Stimulated activated CD8-positive, alpha-beta memory T cell treated with anti-CD3 and anti-CD28 coated beads, Interleukin-4, amount 100 ng/mL, for 1 hour (primary cell): Measurements from ENCODE around the gene C4B.
"Not testable (repeated sequence)": the region's sequence is repeated elsewhere in the genome, so short reads cannot be mapped to it uniquely, and the experiment has no call there.

Experiments used
- DNase-seq, 2 donors: peaks; one replicate each; pipeline ENCODE4 v3.0.0-alpha.2; 2020; ENCODE audit warnings: low read depth in 2 of 2, low spot score in 1 of 2

The C4B gene

DNA sequence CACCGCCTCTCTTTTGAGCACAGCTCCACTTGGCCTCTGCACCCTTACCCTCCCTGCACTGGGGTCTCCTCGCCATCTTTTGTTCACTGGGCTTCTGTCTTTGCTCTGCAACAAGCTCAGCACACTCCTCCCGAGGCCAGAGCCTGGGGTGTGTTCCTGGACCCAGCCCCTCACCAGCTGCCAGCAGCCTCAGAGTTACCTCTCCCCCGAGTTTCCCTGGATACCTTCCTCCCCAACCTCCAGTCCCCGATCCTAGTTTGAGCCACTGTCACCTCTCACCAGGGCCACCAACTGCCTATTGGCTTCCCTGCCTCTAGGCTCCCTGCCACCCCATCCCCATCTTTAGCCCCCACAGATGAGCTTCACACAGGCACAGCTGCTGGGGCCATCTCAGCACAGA is 36.0 kb downstream of the C4B start:
- no peak for DNase-seq

DNA sequence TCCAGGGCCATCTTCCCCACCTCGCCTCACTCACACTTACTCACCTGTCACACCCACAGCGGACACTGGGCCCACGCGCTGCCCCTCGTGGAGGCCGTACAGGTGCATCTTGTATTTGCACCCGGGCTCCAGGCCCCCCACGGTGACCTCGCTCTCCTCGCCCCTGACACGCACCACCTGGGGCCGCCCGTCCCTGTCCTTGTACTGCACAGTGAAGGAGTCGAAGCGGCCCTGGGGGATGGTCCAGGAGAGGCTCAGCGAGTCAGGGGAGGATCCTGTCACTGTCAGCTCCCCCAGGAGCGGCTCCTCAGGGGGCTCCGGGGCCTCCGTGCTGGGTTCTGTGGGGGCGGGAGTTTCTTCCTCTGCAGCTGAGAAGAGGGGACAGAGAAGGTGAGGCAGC is 38.0 kb downstream of the C4B start:
- DNase-seq, result not testable (repeated sequence)

DNA sequence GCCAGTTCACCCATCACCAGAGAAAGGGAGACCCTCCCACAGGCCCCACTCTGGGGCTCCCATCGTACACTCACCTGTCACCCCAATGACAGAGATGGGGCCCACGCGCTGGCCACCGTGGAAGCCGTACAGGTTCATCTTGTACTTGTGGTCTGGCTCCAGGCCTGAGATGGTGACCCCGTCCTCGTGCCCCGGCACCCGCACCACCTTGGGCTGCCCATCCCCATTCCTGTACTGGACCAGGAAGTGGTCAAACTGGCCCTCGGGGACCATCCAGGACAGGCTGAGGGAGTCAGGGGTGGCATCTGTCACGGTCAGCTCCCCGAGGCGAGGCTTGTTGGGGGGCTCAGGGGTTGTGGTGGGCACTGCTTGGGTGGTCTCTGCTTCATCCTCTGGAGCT is 38.7 kb downstream of the C4B start:
- DNase-seq, result not testable (repeated sequence)

DNA sequence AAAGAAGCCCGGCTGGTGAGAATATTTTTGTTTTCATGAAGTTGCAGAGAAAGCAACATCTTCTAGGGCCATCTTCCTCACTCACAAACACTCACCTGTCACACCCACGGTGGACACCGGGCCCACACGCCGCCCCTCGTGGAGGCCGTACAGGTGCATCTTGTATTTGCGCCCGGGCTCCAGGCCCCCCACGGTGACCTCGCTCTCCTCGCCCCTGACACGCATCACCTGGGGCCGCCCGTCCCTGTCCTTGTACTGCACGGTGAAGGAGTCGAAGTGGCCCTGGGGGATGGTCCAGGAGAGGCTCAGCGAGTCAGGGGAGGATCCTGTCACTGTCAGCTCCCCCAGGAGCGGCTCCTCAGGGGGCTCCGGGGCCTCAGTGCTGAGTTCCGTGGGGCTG is 41.2 kb downstream of the C4B start:
- DNase-seq, result not testable (repeated sequence)

DNA sequence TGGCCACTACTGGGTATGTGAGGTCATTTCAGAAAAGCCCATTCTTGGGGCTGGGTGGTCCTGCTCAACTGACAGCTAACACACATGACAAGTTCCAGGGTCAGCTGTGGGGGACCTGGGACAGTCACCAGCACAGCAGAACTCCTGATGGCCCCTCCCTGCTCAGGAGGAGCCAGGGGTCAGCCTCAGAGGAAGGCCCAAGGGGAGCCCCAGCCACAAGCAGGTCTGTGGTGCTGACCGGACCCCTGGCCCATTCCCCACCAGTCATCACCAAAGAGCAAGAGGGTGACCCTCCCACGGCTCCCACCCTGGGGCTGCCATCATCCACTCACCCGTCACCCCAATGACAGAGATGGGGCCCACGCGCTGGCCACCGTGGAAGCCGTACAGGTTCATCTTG is 41.7 kb downstream of the C4B start:
- no peak for DNase-seq

DNA sequence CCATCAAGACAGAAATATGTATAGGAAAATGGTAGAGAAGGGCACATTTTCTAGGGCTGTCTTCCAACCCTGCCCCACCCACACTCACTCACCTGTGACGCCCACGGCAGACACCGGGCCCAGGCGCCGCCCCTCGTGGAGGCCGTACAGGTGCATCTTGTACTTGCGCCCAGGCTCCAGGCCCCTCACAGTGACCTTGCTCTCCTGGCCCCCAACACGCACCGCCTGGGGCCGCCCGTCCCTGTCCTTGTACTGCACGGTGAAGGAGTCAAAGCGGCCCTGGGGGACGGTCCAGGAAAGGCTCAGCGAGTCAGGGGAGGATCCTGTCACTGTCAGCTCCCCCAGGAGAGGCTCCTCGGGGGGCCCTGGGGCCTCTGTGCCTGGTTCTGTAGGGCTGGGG is 43.4 kb downstream of the C4B start:
- DNase-seq, result no peak

DNA sequence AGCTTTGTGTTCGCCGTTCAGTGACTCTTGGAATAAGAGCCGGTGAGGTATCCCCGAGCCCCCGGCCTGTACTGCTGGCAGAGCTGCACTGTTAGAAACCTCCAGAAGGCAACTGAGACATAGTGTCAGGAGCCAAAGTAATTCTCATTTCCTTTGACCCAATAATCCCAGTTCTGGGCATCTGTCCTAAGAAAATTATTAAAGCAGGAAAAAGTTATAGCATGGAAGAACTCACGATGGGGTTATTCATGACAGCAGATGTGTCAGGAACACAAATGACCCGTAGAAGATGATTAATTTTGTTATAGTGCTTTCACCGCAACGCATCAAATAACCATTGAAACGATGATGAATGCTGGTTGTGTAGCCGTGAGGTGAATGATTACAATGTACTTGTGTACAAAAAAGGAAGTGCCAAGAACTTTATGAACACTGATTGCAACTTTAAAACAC is 43.9 kb downstream of the C4B start:
- DNase-seq, result no peak

DNA sequence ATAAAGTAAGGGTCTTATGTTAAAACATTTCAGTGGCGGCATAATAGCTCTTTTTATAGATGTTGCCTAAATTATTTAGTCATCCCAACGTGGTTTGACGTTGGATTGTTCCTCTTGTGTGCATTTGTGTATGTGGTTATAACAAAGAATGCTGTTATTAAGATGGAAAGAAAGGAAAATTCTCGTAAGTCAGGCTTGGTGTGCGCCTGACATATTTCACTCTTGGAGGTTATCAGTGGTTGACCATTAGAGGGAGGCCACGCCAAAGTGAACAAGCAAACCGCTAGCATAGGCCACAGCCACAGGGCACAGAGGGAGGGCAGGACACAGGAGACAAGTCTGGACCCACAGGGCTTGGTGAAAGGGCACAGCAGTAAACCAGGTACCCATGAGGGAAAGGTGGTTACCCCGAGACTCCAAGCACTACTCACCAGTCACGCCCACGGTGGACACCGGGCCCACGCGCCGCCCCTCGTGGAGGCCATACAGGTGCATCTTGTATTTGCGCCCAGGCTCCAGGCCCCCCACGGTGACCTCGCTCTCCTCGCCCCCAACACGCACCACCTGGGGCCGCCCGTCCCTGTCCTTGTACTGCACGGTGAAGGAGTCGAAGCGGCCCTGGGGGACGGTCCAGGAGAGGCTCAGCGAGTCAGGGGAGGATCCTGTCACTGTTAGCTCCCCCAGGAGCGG is 46.5 kb downstream of the C4B start:
- DNase-seq, result no peak

DNA sequence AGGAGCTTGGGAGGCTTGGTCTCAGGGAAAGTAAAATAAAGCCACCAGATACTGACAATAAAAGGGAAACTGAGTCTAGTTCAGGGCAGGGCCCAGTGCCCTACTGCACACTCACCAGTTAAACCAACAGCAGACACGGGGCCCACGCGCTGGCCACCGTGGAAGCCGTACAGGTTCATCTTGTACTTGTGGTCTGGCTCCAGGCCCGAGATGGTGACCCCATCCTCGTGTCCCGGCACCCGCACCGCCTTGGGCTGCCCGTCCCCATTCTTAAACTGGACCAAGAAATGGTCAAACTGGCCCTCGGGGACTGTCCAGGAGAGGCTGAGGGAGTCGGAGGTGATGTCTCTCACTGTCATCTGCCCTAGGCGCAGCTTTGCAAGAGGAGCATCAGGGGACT is 50.1 kb downstream of the C4B start:
- no peak for DNase-seq

DNA sequence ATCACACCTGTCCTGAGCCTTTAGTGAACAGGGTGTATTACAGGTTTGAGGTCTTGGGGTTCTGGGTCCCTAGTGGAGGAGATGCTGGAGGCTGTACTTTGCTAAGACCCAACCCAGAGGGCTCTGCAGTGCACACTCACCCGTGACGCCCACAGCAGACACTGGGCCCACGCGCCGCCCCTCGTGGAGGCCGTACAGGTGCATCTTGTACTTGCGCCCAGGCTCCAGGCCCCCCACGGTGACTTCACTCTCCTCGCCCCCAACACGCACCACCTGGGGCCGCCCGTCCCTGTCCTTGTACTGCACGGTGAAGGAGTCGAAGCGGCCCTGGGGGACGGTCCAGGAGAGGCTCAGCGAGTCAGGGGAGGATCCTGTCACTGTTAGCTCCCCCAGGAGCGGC is 52.9 kb downstream of the C4B start:
- DNase-seq, result not testable (repeated sequence)

DNA sequence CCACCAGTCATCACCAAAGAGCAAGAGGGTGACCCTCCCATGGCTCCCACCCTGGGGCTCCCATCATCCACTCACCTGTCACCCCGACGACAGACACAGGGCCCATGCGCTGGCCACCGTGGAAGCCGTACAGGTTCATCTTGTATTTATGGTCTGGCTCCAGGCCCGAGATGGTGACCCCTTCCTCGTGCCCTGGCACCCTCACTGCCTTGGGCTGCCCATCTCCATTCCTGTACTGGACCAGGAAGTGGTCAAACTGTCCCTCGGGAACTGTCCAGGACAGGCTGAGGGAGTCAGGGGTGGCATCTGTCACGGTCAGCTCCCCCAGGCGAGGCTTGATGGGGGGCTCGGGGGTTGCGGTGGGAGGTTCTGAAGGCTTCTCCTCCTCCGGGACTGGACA is 53.7 kb downstream of the C4B start:
- not testable (repeated sequence) for DNase-seq

DNA sequence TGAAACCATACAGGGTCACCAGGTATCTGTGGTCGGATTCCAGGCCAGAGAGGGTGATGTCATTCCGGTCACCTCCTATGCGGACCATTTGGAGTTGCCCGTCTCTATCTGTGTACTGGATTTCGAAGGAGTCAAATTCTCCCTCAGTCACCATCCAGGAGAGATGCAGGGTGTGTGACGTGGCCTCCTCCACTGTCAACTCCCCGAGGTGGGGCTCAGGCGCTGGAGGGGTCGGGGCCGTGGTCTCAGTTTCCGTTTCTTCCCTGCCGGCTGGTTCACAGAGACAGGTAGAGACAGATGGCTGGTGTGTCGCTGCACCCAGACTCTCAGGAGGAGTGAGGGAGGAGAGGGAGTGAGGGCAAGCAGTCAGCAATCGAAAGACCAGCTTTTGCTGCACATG is 54.3 kb downstream of the C4B start:
- no peak for DNase-seq

DNA sequence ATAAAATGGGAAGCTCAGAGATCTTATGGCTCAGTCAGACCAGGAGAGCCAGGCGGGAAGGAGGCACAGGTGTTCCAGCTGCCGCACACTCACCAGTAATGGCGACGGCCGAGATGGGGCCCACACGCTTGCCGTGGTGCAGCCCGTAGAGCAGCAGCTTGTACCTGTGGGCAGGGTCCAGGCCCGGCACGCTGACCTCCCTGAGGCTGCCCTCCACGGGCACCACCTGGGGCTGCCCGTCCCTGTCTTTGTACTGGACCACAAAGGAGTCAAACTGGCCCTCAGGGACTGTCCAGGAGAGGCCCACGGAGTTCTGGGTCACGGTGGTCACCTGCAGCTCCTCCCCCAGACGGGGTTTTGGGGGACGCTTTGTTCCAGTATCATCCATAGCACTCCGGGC is 54.9 kb downstream of the C4B start:
- DNase-seq, result no peak

DNA sequence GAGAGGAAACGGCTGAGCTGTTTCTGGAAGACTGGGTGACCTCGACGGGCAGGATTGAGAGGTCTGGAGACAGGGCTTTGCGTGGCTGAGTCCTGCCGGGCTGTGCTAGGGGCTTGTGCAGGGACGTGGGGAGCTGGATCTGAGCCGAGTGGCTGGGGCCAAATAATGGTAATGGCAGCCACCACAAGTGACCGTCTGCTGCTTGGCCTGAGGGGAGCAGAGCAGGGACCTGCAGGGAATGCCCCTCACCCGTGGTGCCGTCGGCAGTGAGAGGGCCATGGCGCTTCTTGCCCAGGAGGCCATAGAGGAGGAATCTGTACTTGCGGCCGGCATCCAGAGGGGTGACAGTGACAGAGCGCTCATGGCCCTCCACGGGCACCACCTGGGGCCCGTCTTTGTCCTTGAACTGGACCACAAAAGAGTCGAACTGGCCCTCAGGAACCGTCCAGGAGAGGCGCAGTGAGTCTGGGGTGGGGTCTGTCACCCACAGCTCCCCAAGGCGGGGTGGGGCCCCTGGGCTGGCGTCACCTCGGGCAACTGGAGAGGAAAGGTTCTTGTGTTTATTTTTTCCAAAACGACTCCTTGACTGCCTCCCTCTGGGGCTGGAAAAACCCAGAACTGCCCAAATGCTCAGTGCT is 55.4 kb downstream of the C4B start:
- DNase-seq, result no peak

DNA sequence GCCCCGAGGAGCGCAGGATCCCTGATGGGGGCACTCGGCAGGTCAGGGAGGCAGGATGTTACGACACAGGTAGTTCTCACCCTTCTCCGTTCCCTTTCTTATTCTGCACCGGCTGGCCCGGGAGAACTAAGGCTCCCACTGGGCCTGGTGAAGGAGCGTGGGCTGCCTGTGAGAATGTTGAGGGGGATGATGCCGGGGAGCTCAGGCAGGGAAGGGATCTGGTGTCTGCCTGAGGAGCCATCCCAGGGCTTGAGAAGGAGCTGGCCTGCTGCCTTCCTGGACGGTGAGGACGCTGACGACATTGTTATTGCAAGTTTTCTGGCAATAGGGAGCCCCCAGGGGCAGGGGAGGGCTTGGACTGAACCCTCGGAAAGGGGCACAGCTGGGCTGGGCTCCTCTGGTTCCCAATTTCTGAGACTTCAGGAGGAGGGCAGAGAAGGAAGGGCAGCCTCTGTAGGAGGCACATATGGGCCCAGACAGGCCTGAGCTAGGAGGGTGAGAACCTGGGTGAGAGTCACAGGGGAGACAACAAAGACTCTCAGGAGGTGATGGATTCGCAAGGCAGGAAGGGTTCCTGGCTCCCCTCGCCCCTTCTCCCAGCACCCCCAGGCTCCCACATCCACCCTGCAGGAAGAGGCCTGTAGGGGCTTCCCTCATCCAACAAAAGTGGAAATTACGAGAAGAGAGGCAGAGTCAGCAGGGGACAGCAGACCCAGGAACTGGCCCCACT is 56.4 kb downstream of the C4B start:
- DNase-seq, result no peak

DNA sequence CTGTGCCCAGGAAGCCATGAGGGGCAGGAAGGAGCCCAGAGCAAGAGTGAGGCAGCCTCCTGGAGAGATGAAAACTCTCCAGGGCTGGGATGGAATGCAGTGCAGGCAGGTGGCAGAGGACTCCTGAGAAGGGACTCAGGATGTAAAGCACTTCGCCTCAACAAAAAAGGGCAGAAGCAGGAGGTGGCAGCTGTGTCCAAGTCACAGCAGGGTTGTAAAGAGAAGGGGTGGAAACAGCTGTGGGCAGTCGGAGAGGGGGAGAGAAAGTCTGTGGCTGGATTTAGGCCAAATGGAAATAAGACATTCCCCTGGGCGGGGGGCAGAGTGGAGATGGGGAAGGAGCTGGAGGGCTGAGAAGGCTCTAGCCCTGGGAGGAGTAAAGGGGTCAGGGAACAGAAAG is 58.5 kb downstream of the C4B start:
- DNase-seq, result no peak

DNA sequence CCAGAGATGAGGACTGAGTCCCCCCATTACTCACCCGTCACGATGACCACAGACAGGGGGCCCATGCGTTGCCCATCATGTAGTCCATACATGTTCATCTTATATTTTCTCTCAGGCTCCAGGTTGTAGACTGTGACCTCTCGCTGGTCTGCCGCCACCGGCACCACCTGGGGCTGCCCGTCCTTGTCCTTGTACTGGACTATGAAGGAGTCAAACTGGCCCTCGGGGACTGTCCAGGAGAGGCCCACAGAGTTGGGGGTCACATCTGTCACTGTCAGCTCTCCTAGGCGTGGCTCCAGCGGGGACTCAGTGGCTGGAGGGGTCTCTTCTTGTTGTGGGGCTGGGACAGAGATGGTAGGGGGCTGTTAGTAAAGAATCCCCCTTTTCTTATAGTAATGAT is 59.0 kb downstream of the C4B start:
- no peak for DNase-seq

DNA sequence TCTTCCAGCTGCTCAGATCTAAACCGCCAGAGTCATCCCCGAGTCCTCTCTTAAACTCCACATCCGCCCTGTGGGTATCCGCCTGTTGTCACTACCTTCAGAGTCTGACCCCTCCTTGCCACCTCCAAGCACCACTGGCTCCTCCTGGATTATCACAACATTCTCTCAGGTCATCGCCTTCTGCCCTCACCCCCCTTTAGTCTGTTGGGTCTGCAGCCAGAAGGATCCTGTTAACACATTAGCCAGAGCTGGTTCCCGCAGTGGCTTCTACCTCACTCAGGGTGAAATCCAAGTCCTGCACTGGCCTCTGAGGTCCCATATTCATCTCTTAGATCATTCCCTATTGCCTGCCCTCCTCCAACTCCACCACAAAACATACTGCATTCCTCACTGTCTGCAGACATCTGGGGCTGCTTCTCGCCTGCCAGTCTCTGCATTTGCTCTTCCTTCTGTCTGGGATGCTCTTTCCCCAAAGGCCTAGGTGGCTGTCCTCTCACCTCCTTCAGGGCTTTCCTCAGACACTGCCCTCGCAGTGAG is 60.5 kb downstream of the C4B start:
- no peak for DNase-seq

DNA sequence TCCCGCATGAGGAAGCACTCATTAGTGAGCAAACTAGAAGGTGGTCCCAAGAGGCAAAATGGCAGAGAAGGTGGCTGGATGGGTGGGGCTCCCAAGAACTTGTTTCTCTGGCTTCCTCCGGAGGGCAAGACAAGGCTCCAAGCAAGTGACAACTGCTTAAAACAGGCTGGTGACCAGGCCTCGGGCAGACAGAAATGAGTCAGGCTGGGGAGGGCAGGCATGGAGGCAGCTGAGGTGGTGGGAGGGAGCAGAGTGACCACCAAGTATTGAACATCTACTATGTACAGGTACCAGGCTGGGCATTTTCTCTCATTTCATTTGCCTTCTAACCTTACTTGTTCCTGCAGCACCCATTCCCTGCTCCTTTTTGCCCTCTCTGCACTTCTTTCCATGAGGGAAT is 61.2 kb downstream of the C4B start:
- no peak for DNase-seq

DNA sequence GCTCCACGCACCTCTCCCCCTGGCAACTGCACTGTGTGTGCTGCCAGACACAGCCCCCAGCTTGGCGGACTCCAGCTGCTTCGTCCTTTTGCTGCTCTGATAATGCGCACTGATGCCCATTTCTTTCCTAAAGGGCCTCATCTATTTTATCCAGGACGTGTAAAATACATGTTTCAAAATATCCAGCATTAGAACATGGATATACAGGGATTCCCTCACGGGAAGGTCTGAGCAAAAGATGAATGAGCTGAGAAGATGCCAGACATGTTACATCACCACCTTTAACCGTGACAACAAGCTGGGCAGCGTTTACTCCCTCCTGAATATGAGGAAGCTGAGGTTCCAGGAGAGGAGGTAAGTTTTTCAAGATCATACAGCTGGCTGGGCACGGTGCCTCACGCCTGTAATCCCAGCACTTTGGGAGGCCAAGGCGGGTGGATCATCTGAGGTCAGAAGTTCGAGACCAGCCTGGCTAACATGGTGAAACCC is 61.8 kb downstream of the C4B start:
- no peak for DNase-seq

DNA sequence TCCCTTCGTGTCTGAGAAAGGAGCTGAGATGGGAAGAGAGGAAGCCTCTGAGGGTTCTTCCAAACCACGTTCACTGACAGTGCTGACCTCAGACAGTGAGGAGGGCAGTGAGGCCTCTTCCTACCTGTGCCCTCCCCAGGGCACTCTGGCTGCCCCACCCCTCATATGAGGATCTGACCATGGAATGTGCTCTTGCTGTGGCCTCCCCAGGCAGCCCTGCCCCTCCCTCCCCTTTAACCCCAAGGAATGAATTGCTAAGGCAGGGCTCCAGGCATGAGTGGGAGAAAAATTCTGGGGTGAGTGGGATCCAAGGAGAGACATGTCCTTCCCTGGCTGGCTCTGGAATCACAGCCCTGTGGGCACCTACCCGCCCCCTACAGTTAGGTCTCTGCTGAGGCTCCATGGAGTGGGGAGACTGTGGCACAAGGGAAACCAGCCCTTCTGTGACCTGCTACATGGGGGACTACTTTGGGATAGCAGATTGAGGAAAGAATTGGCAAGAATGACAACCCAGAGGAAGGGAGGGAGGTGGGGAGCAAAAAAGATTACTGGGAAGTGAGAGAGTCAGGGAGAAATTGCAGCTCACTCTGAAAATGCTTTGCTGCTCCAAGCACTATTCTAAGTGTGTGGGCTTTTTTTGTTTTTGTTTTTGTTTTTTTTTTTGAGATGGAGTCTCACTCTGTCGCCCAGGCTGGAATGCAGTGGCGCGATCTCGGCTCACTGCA is 65.1 kb downstream of the C4B start:
- no peak for DNase-seq
